Muscle layer of duodenum (tissue), 2 donors: Measurements from ENCODE around the gene HSPBAP1.

Source experiments
- H3K27ac ChIP-seq: one replicate; pipeline ENCODE4 v1.7.0; 2013; ENCODE audit warnings: mild to moderate bottlenecking, low read length
- H3K27me3 ChIP-seq: one replicate; pipeline ENCODE4 v1.7.0; 2013; ENCODE audit warnings: low read depth, mild to moderate bottlenecking, control low read depth, low read length
- H3K36me3 ChIP-seq, 2 donors: one replicate each; pipeline ENCODE4 v1.7.0; 2013; ENCODE audit warnings: low read length in 2 of 2, control low read depth in 1 of 2, mild to moderate bottlenecking in 1 of 2; ENCODE audit not compliant: insufficient read depth in 2 of 2, control insufficient read depth in 1 of 2
- H3K4me1 ChIP-seq, 2 donors: one replicate each; pipeline ENCODE4 v1.7.0; 2013; ENCODE audit warnings: low read length in 2 of 2, mild to moderate bottlenecking in 2 of 2, control low read depth in 1 of 2, moderate library complexity in 1 of 2; ENCODE audit not compliant: insufficient read depth in 2 of 2, control insufficient read depth in 1 of 2
- H3K4me3 ChIP-seq, 2 donors: one replicate each; pipeline ENCODE4 v1.7.0; 2013; ENCODE audit warnings: low read length in 2 of 2, low read depth in 1 of 2, mild to moderate bottlenecking in 1 of 2
- H3K9me3 ChIP-seq, 2 donors: one replicate each; pipeline ENCODE4 v1.7.0; 2013; ENCODE audit warnings: low read length in 2 of 2, control low read depth in 1 of 2, mild to moderate bottlenecking in 1 of 2; ENCODE audit not compliant: control insufficient read depth in 1 of 2
- donor health status: healthy.

HSPBAP1 gene

DNA sequence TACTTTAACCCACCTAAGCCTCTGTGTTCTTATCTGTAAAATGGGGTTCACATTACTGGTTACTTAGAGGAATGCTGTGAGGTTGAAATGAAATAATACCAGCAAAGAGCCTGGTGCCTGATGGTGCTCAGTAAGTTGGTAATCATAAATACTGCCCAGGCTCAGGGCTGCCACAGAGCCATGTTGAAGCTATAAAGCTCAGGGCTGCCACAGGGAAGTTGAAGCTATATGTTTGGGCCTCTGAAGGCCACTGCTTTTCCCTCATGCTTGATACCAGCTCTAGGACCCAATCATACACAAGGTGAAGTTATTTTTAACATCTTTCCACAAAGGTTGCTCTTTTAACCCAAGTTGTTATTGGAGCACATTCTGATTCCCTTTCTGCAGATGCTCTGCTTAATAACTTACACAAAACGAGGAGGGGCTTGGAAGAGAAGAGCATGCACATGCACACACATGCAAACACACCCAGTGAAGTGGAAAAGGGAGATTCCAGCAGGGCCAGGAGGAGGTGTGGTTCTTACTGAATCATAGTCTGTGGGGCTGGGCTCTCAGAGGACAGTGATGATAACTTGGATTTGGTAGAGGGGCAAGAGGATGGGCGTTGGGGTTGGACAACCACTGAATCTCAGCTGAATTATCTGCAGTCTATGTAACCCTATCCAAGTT lies 95.5 kb downstream of the HSPBAP1 start:
- Histone ChIP-seq H3K4me3 (no peak overlapping the region), H3K27ac (no peak overlapping the region), H3K27me3 (no peaks in the 10 kb centered on the region), H3K4me1 (no peaks in the 10 kb centered on the region), H3K36me3 (peaks cover 69 to 79% of the 10 kb centered on the region in 2 donors), H3K9me3 (no peaks in the 10 kb centered on the region)

DNA sequence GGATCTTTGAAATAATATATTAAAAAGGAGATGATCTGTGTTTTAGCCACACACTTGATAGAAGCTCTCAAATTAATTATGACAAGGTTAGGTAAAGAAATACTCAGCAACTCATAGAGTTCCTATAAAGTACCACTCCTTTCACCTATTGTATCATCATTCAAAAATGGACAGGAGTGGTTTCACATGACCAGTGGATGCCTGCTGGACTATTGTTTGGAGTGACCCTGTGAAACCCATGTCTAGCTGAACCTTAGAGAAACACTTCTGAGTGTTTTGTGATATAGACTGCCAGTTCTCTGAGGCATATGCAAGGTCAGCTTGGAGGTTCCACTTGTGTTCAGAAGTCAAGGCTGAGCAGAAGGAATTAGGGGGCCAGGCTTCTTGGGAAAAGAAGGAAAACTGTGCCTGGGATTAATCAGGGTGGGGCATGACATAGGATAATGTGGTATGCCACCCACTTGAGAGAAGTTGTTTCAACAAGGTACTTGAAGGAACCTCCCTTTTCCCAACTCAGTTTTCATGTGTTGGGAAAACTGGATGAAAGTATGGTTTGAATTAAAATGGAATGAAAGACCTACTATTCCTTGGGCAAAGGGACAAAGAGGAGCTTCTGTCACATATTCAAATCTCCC lies 97.6 kb downstream of the HSPBAP1 start:
- Histone ChIP-seq H3K36me3 (peaks cover 70 to 83% of the 10 kb centered on the region in 2 donors), H3K9me3 (no peaks in the 10 kb centered on the region), H3K4me3 (no peak overlapping the region), H3K27ac (no peak overlapping the region), H3K4me1 (no peaks in the 10 kb centered on the region), H3K27me3 (no peaks in the 10 kb centered on the region)

DNA sequence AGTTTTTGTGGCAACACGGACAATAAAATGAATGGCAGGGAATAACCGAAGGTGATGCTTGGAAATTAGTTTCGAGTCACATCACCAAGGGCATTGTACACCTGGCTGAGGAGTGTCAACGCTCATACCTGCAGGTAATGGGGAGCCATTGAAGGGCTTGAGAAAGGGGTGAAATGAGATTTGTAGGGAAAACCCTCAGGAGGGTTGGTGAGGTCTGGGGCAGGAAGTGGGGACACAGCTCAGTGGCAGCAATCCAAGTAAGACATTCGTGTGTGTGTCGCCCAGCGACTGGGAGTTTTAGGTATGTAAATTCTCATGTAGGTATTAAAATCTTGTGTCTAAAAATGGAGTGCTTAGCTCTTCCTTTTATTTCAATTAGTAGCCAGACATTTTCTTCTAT lies 98.7 kb downstream of the HSPBAP1 start:
- H3K27me3 ChIP-seq, result no peaks in the 10 kb centered on the region
- H3K4me1 ChIP-seq, result no peaks in the 10 kb centered on the region
- H3K27ac ChIP-seq, result no peak overlapping the region
- H3K4me3 ChIP-seq, result no peak overlapping the region
- H3K9me3 ChIP-seq, result no peaks in the 10 kb centered on the region
- H3K36me3 ChIP-seq, result peaks cover 59 to 76% of the 10 kb centered on the region in 2 donors

DNA sequence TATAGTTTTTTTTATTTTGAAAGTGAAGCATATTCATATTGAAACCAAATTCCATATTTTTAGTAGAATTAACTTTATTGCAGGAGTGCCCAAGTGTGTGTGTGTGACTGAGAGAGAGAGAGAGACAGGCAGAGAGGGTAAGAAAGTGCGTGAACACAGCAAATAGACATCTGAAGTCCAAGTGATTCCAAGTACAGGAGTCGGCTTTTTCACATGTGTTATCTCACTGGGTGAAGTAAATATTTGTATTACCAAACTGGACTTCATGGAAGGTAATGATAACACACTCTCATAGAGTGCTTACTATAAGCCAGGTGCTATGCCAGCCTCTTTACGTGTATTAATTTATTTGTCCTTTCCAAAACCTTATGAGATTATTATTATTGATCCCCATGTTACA lies 101.0 kb downstream of the HSPBAP1 start:
- H3K4me3 ChIP-seq, result no peak overlapping the region
- no peaks in the 10 kb centered on the region for H3K9me3 ChIP-seq
- H3K27me3 ChIP-seq, result no peaks in the 10 kb centered on the region
- peaks cover 44 to 55% of the 10 kb centered on the region in 2 donors for H3K36me3 ChIP-seq
- H3K27ac ChIP-seq, result no peak overlapping the region
- no peaks in the 10 kb centered on the region for H3K4me1 ChIP-seq

DNA sequence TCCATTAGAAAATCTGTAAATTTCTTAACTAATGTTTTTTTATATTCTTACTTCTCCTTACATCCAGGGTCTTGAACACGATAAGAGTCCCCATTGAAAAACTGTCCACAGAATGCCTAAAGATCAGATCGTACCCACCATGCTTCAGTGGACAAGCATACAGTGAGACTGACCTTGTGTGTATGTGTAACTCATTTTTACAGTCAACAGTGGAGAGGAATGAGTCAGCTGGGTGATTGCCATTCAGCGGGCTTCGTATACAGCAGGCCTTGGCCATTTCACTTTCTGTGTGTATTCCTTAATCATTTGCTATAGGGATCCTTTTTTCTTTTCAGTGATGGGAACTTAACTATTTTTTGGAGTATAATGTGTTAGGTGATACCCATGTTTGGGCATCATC lies 102.4 kb downstream of the HSPBAP1 start:
- Histone ChIP-seq H3K9me3 (no peaks in the 10 kb centered on the region), H3K27me3 (no peaks in the 10 kb centered on the region), H3K27ac (no peak overlapping the region), H3K4me3 (no peak overlapping the region), H3K4me1 (no peaks in the 10 kb centered on the region), H3K36me3 (peaks cover 41 to 44% of the 10 kb centered on the region in 2 donors)

DNA sequence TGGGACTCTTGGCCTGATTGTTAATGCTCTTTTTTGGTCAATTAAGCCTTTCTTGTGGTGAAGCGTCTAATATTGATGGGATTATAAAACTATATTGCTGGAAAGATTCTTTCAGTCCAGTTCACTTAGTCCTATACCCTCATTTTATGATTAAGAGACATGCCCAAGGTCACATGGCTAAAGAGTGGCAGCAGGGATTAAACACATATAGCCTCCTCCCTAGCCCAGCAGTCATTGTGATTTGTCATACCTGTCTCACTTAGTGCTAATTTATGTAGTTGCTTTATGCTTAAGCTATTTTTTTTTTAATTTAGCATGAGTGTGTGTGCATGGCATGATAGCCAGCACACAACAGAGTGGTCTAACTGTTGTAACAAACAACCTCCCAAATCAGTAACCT lies 103.5 kb downstream of the HSPBAP1 start:
- no peaks in the 10 kb centered on the region for H3K4me1 ChIP-seq
- H3K36me3 ChIP-seq, result peaks cover 32 to 37% of the 10 kb centered on the region in 2 donors
- H3K4me3 ChIP-seq, result no peak overlapping the region
- H3K27me3 ChIP-seq, result no peaks in the 10 kb centered on the region
- no peaks in the 10 kb centered on the region for H3K9me3 ChIP-seq
- H3K27ac ChIP-seq, result no peak overlapping the region
